Prostate gland (tissue), 2 donors: ENCODE results near the gene ARHGEF4.

Experiments
- POLR2AphosphoS5 ChIP-seq: sonication (generic); formaldehyde crosslinking; IDR thresholded peaks from one replicate; pipeline ENCODE4 v1.6.1; 2017; ENCODE audit warnings: antibody characterized with exemption
- TF ChIP-seq, protein P1 (sequence below), 4 experiments: fragments of 200-600 bp in 2 of 4; fragments of 450-650 bp in 2 of 4; sonication (generic) in 2 of 4; IDR thresholded peaks; 1 replicate in 3 of 4; 2 replicates in 1 of 4; pipeline ENCODE4 v1.5.1; 2016 to 2019; ENCODE audit warnings: antibody characterized with exemption in 4 of 4, mild to moderate bottlenecking in 2 of 4, moderate library complexity in 2 of 4

DNA sequence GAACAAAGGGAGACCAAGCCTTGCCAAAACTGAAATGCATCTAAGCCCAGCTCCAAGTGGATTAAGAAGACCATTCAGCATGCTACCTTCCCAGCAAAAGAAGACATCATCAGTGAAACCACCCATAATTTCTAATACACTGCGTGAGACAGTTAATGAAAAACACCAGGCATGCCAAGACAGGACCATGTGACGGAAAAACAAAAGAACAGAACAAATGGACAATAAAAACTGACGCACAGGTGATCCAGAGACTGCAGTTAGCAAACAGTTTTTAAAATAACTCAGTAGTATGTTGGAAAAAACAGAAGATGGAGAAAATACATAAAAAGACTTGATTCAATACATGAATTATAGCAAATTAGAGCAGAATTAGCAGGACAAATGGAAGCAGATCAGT is 241.3 kb downstream of the ARHGEF4 start:
- TF ChIP-seq, protein P1, sequence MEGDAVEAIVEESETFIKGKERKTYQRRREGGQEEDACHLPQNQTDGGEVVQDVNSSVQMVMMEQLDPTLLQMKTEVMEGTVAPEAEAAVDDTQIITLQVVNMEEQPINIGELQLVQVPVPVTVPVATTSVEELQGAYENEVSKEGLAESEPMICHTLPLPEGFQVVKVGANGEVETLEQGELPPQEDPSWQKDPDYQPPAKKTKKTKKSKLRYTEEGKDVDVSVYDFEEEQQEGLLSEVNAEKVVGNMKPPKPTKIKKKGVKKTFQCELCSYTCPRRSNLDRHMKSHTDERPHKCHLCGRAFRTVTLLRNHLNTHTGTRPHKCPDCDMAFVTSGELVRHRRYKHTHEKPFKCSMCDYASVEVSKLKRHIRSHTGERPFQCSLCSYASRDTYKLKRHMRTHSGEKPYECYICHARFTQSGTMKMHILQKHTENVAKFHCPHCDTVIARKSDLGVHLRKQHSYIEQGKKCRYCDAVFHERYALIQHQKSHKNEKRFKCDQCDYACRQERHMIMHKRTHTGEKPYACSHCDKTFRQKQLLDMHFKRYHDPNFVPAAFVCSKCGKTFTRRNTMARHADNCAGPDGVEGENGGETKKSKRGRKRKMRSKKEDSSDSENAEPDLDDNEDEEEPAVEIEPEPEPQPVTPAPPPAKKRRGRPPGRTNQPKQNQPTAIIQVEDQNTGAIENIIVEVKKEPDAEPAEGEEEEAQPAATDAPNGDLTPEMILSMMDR (IDR thresholded peaks at IDR 0.05) = no peak
- peak; percentile 53 for TF ChIP-seq POLR2AphosphoS5
